HCT116 (cell line): ENCODE results near the gene AGPS. TPM values are rescaled to one million over a fixed set of nuclear protein-coding genes. Genes with fewer than 3 reads are reported as not detected.

ENCODE experiments used
- ATAC-seq: fragments of 200-7000 bp; cut with Tn5 transposase; 2 replicates; pipeline ENCODE4 v1.9.1; 2020; ENCODE audit warnings: mild to moderate bottlenecking, moderate library complexity
- BruUV-seq: library from RNA; stranded (reverse); fragments of 400-500 nt; replicated peaks from 2 replicates; lab custom pipeline; 2021; lab: Mats Ljungman, UMichigan
- CTCF ChIA-PET: fragments of 300-600 bp; sonication (Branson Sonifier 250); formaldehyde crosslinking; loops from one replicate; lab custom pipeline; 2021; ENCODE audit warnings: antibody characterized with exemption; lab: Charles Lee
- POLR2A ChIA-PET: fragments of 300-600, 350-600 bp; sonication (Branson Sonifier 250); formaldehyde crosslinking; loops from one replicate; lab custom pipeline; 2021; ENCODE audit warnings: antibody characterized with exemption; lab: Charles Lee
- RAD21 ChIA-PET, 2 experiments: fragments of 300-600 bp; sonication (Branson Sonifier 250); formaldehyde crosslinking; loops; one replicate each; lab custom pipeline; 2023; ENCODE audit warnings: low total read pairs in 2 of 2; ENCODE audit not compliant: uncharacterized antibody in 2 of 2, unreplicated experiment in 2 of 2, low non-redundant PET in 1 of 2; lab: Charles Lee
- DNase-seq: peaks from one replicate; pipeline ENCODE4 v3.0.0-alpha.2; 2010; ENCODE audit warnings: low read depth, low spot score
- H2AFZ ChIP-seq: fragments of 200-600 bp; shearing (Covaris generic), sonication (generic); 2 replicates; pipeline ENCODE4 v1.6.1; 2017; ENCODE audit warnings: low read depth, mixed run types, mixed read lengths, antibody characterized with exemption, low read length; ENCODE audit not compliant: poor library complexity, severe bottlenecking
- H3K27ac ChIP-seq: 2 replicates; pipeline ENCODE4 v1.5.1; 2012; ENCODE audit warnings: low read depth, low read length
- H3K27me3 ChIP-seq: fragments of 200-600 bp; sonication (generic); 2 replicates; pipeline ENCODE4 v1.6.1; 2016; ENCODE audit warnings: mixed run types, low read length, mixed read lengths; ENCODE audit not compliant: insufficient read depth
- H3K36me3 ChIP-seq, 2 experiments: fragments of 200-500 bp in 1 of 2; fragments of 200-600 bp in 1 of 2; sonication (Bioruptor generic) in 1 of 2; sonication (generic) in 1 of 2; 2 replicates each; pipeline versions ENCODE4 v1.5.1 to v1.6.1; 2014 to 2016; ENCODE audit warnings: low read length in 2 of 2, inconsistent platforms in 1 of 2, mixed read lengths in 1 of 2, mixed run types in 1 of 2; ENCODE audit not compliant: insufficient read depth in 2 of 2, control insufficient read depth in 1 of 2
- H3K4me1 ChIP-seq, 2 experiments: fragments of 200-600 bp in 1 of 2; sonication (generic) in 1 of 2; 2 replicates each; pipeline versions ENCODE4 v1.5.1 to v1.6.1; 2012 to 2017; ENCODE audit warnings: low read length in 2 of 2, inconsistent platforms in 1 of 2, mild to moderate bottlenecking in 1 of 2, mixed read lengths in 1 of 2, mixed run types in 1 of 2, moderate library complexity in 1 of 2; ENCODE audit not compliant: insufficient read depth in 2 of 2, control insufficient read depth in 1 of 2
- H3K4me2 ChIP-seq: fragments of 200-600 bp; sonication (generic); 2 replicates; pipeline ENCODE4 v1.6.1; 2017; ENCODE audit warnings: mixed run types, low read length, mixed read lengths
- H3K4me3 ChIP-seq, 2 experiments: fragments of 200-600 bp in 1 of 2; sonication (generic) in 1 of 2; replicated peaks in 1 of 2; 2 replicates each; pipeline ENCODE4 v1.5.1; 2011 to 2016; ENCODE audit warnings: low read length in 2 of 2, control low read depth in 1 of 2, low read depth in 1 of 2, mild to moderate bottlenecking in 1 of 2, mixed read lengths in 1 of 2, mixed run types in 1 of 2
- H3K79me2 ChIP-seq: fragments of 200-600 bp; sonication (generic); 2 replicates; pipeline ENCODE4 v1.6.1; 2017; ENCODE audit warnings: mild to moderate bottlenecking, mixed run types, low read length, moderate library complexity, mixed read lengths; ENCODE audit not compliant: insufficient read depth
- H3K9ac ChIP-seq: fragments of 200-600 bp; sonication (generic); 2 replicates; pipeline ENCODE4 v1.6.1; 2016; ENCODE audit warnings: low read length, mixed read lengths
- H3K9me2 ChIP-seq: fragments of 200-600 bp; sonication (generic), shearing (Covaris generic); 2 replicates; pipeline ENCODE4 v1.6.1; 2017; ENCODE audit warnings: mixed run types, mild to moderate bottlenecking, moderate library complexity; ENCODE audit not compliant: insufficient read depth
- H3K9me3 ChIP-seq, 2 experiments: fragments of 200-500 bp in 1 of 2; fragments of 200-600 bp in 1 of 2; sonication (Bioruptor generic) in 1 of 2; sonication (generic) in 1 of 2; 2 replicates each; pipeline ENCODE4 v1.6.1; 2014 to 2017; ENCODE audit warnings: low read length in 2 of 2, mixed read lengths in 2 of 2, inconsistent platforms in 1 of 2, low read depth in 1 of 2, mild to moderate bottlenecking in 1 of 2, mixed run types in 1 of 2, moderate library complexity in 1 of 2; ENCODE audit not compliant: control insufficient read depth in 1 of 2, insufficient read depth in 1 of 2
- H4K20me1 ChIP-seq: fragments of 200-600 bp; sonication (generic), shearing (Covaris generic); 2 replicates; pipeline ENCODE4 v1.6.1; 2017; ENCODE audit warnings: mixed run types, mild to moderate bottlenecking, moderate library complexity; ENCODE audit not compliant: insufficient read depth
- CEBPB ChIP-seq: IDR thresholded peaks from 2 replicates; pipeline ENCODE4 v1.6.1; 2012; ENCODE audit warnings: low read depth
- CTCF ChIP-seq, 3 experiments: fragments of 200-600 bp in 1 of 3; sonication (generic) in 1 of 3; IDR thresholded peaks in 2 of 3; conservative IDR thresholded peaks in 1 of 3; 2 replicates each; pipeline ENCODE4 v1.5.1; 2012 to 2017; ENCODE audit warnings: low read depth in 2 of 3, low read length in 2 of 3, antibody characterized with exemption in 1 of 3, borderline replicate concordance in 1 of 3, control low read depth in 1 of 3, mild to moderate bottlenecking in 1 of 3, mixed read lengths in 1 of 3, mixed run types in 1 of 3, moderate library complexity in 1 of 3; ENCODE audit not compliant: insufficient read depth in 1 of 3
- EGR1 ChIP-seq: IDR thresholded peaks from 2 replicates; pipeline ENCODE4 v1.6.1; 2012; ENCODE audit warnings: low read depth
- ELF1 ChIP-seq: IDR thresholded peaks from 2 replicates; pipeline ENCODE4 v1.6.1; 2012; ENCODE audit warnings: low read depth, borderline replicate concordance
- EZH2 ChIP-seq: fragments of 200-600 bp; sonication (generic); IDR thresholded peaks from 2 replicates; pipeline ENCODE4 v1.6.1; 2017; ENCODE audit warnings: antibody characterized with exemption, mixed run types
- FOSL1 ChIP-seq: IDR thresholded peaks from 2 replicates; pipeline ENCODE4 v1.6.1; 2012; ENCODE audit warnings: low read depth
- POLR2A ChIP-seq: IDR thresholded peaks from 2 replicates; pipeline ENCODE4 v1.7.0; 2011; ENCODE audit warnings: borderline replicate concordance; ENCODE audit not compliant: insufficient read depth, insufficient read length; ENCODE audit errors: extremely low read depth
- SIN3A ChIP-seq: IDR thresholded peaks from 2 replicates; pipeline ENCODE4 v1.6.1; 2012; ENCODE audit warnings: low read depth
- SP1 ChIP-seq: IDR thresholded peaks from 2 replicates; pipeline ENCODE4 v1.6.1; 2012; ENCODE audit warnings: low read depth
- SRF ChIP-seq: IDR thresholded peaks from 2 replicates; pipeline ENCODE4 v1.6.1; 2012; ENCODE audit warnings: low read depth
- TCF7L2 ChIP-seq: IDR thresholded peaks from 2 replicates; pipeline ENCODE4 v1.7.0; 2011; ENCODE audit warnings: borderline replicate concordance, inconsistent platforms; ENCODE audit not compliant: insufficient read depth, insufficient read length; ENCODE audit errors: extremely low read depth
- ZBTB33 ChIP-seq: IDR thresholded peaks from 2 replicates; pipeline ENCODE4 v1.6.1; 2011; ENCODE audit warnings: mild to moderate bottlenecking, low read length, moderate library complexity; ENCODE audit not compliant: insufficient replicate concordance; ENCODE audit errors: extremely low read depth
- ZFX ChIP-seq: fragments of 450-650 bp; IDR thresholded peaks from 2 replicates; pipeline ENCODE4 v1.6.1; 2017
- intact Hi-C: fragments of 100-400 bp; cut with micrococcal nuclease; formaldehyde crosslinking; loops from 2 replicates; pipeline ENCODE4 v1.10.0; 2022
- total RNA-seq: library from RNA; stranded (reverse); gene quantifications from one replicate; pipeline ENCODE4 v1.2.1, GENCODE V29; 2021; ENCODE audit not compliant: unreplicated experiment
- TF ChIP-seq, protein P1 (sequence below): IDR thresholded peaks from 2 replicates; pipeline ENCODE4 v1.6.1; 2012
- TF ChIP-seq, protein P2 (sequence below): IDR thresholded peaks from 2 replicates; pipeline ENCODE4 v1.6.1; 2012; ENCODE audit warnings: low read depth
- TF ChIP-seq, protein P3 (sequence below): IDR thresholded peaks from 2 replicates; pipeline ENCODE4 v1.6.1; 2012

AGPS gene
- total RNA-seq, 1 experiment from 2014 or later, result 66.6 TPM

DNA sequence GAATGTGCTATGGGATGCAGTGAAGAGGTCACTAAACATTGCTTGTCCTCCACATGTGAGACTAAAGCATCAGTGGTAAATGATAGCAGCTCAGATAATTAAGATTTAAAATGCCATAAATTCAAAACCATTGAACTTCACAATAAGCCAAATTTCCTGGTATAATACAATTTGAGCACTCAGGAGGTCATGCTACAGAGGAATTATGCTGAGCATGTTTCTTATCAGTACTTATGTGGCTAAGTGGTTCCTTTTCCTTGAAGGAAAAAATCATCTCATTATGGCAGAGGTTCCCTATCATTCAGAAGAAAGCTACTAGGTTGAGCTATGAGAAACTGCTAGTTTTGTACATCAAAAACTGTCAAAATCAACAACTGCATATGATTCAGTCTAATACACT, 156.6 kb downstream of the AGPS start (continued):
- no peak for TF ChIP-seq TCF7L2
- no peak for TF ChIP-seq CEBPB
- TF ChIP-seq, all 23 proteins: peak for 0

GRCh38 chr2:177550264-177551200, 158.0 kb downstream of the AGPS start:
- H2AFZ ChIP-seq, result no peak overlapping the region
- no peak overlapping the region for H3K4me3 ChIP-seq
- intact Hi-C loops, result no loop called here
- ATAC-seq (no peak), DNase-seq (no peak)
- H3K9me2 ChIP-seq, result no peaks in the 10 kb centered on the region
- ChIA-PET RAD21 (no interaction called here), CTCF (no interaction called here), POLR2A (no interaction called here)
- H3K79me2 ChIP-seq, result no peaks in the 10 kb centered on the region
- no TSS peak for BruUV-seq
- no peaks in the 10 kb centered on the region for H4K20me1 ChIP-seq
- no peak overlapping the region for H3K9ac ChIP-seq
- H3K4me2 ChIP-seq, result no peak overlapping the region
- H3K36me3 ChIP-seq, result no peaks in the 10 kb centered on the region
- no peaks in the 10 kb centered on the region for H3K27me3 ChIP-seq
- H3K9me3 ChIP-seq, result peaks cover 0 to 3% of the 10 kb centered on the region in 2 experiments; a peak in 2 of 4 replicates
- no peak overlapping the region for H3K27ac ChIP-seq
- peaks cover 0 to 16% of the 10 kb centered on the region in 2 experiments; a peak in 2 of 4 replicates for H3K4me1 ChIP-seq
- TF ChIP-seq, protein P1, sequence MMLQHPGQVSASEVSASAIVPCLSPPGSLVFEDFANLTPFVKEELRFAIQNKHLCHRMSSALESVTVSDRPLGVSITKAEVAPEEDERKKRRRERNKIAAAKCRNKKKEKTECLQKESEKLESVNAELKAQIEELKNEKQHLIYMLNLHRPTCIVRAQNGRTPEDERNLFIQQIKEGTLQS, result no peak
- TF ChIP-seq EGR1, result no peak
- no peak for TF ChIP-seq TCF7L2
- TF ChIP-seq ZFX, result no peak
- TF ChIP-seq ELF1, result no peak
- no peak for TF ChIP-seq ZBTB33
- no peak for TF ChIP-seq EZH2
- TF ChIP-seq FOSL1, result no peak
- TF ChIP-seq CTCF (IDR thresholded peaks at IDR 0.05 in 2 of 3, conservative IDR thresholded peaks at IDR 0.05 in 1 of 3; ENCODE audit: borderline replicate concordance in 1 of 3, insufficient read depth in 1 of 3, low read depth in 2 of 3, low read length in 2 of 3), result no peak
- no peak for TF ChIP-seq SRF
- no peak for TF ChIP-seq SP1
- TF ChIP-seq, protein P2, sequence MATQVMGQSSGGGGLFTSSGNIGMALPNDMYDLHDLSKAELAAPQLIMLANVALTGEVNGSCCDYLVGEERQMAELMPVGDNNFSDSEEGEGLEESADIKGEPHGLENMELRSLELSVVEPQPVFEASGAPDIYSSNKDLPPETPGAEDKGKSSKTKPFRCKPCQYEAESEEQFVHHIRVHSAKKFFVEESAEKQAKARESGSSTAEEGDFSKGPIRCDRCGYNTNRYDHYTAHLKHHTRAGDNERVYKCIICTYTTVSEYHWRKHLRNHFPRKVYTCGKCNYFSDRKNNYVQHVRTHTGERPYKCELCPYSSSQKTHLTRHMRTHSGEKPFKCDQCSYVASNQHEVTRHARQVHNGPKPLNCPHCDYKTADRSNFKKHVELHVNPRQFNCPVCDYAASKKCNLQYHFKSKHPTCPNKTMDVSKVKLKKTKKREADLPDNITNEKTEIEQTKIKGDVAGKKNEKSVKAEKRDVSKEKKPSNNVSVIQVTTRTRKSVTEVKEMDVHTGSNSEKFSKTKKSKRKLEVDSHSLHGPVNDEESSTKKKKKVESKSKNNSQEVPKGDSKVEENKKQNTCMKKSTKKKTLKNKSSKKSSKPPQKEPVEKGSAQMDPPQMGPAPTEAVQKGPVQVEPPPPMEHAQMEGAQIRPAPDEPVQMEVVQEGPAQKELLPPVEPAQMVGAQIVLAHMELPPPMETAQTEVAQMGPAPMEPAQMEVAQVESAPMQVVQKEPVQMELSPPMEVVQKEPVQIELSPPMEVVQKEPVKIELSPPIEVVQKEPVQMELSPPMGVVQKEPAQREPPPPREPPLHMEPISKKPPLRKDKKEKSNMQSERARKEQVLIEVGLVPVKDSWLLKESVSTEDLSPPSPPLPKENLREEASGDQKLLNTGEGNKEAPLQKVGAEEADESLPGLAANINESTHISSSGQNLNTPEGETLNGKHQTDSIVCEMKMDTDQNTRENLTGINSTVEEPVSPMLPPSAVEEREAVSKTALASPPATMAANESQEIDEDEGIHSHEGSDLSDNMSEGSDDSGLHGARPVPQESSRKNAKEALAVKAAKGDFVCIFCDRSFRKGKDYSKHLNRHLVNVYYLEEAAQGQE, result no peak
- no peak for TF ChIP-seq SIN3A
- no peak for TF ChIP-seq POLR2A
- TF ChIP-seq, protein P3, sequence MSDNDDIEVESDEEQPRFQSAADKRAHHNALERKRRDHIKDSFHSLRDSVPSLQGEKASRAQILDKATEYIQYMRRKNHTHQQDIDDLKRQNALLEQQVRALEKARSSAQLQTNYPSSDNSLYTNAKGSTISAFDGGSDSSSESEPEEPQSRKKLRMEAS, result no peak
